SK-N-SH treated with all-trans-retinoic acid at 6 μM for 48 hours (cell line): Measurements from ENCODE around the gene MYH1.

Experiments
- ARNTL ChIP-seq: fragments of 450-650 bp; formaldehyde crosslinking; IDR thresholded peaks from 2 replicates; pipeline ENCODE4 v1.5.0; 2020; ENCODE audit warnings: low read depth, mild to moderate bottlenecking, moderate library complexity, borderline replicate concordance
- CREB5 ChIP-seq: fragments of 250-450 bp; sonication (Bioruptor Pico); IDR thresholded peaks from 2 replicates; pipeline ENCODE4 v1.5.1; 2020; ENCODE audit warnings: low read depth, mild to moderate bottlenecking, moderate library complexity
- CSDC2 ChIP-seq: fragments of 250-450 bp; sonication (Bioruptor Pico); IDR thresholded peaks from 2 replicates; pipeline ENCODE4 v1.5.0; 2020; ENCODE audit warnings: mild to moderate bottlenecking, moderate library complexity
- GLIS3 ChIP-seq: fragments of 250-450 bp; sonication (Bioruptor Pico); IDR thresholded peaks from 2 replicates; pipeline ENCODE4 v1.5.0; 2020; ENCODE audit warnings: mild to moderate bottlenecking, moderate library complexity
- OSR1 ChIP-seq: fragments of 250-450 bp; sonication (Bioruptor Pico); IDR thresholded peaks from 2 replicates; pipeline ENCODE4 v1.8.0; 2022; ENCODE audit warnings: moderate library complexity, mild to moderate bottlenecking, inconsistent platforms
- PPARA ChIP-seq: fragments of 250-450 bp; sonication (Bioruptor Pico); IDR thresholded peaks from 2 replicates; pipeline ENCODE4 v1.5.0; 2020; ENCODE audit warnings: mild to moderate bottlenecking, borderline replicate concordance
- RARB ChIP-seq: fragments of 250-450 bp; sonication (Bioruptor Pico); IDR thresholded peaks from 2 replicates; pipeline ENCODE4 v1.8.0; 2021; ENCODE audit warnings: mild to moderate bottlenecking, moderate library complexity
- ZFP30 ChIP-seq: fragments of 450-650 bp; formaldehyde crosslinking; IDR thresholded peaks from 2 replicates; pipeline ENCODE4 v1.5.0; 2022; ENCODE audit warnings: mild to moderate bottlenecking, moderate library complexity
- ZNF565 ChIP-seq: fragments of 450-650 bp; formaldehyde crosslinking; conservative IDR thresholded peaks from 2 replicates; pipeline ENCODE4 v1.5.0; 2020; ENCODE audit warnings: low read depth, mild to moderate bottlenecking, moderate library complexity
- ZNF70 ChIP-seq: fragments of 450-650 bp; formaldehyde crosslinking; IDR thresholded peaks from 2 replicates; pipeline ENCODE4 v1.5.0; 2020; ENCODE audit warnings: mild to moderate bottlenecking, moderate library complexity
- ZNF8 ChIP-seq: fragments of 450-650 bp; formaldehyde crosslinking; IDR thresholded peaks from 2 replicates; pipeline ENCODE4 v1.5.0; 2020; ENCODE audit warnings: mild to moderate bottlenecking, moderate library complexity
- TF ChIP-seq, protein P1 (sequence below): fragments of 250-450 bp; sonication (Bioruptor Pico); IDR thresholded peaks from 2 replicates; pipeline ENCODE4 v1.8.0; 2021; ENCODE audit warnings: low read depth, mild to moderate bottlenecking, moderate library complexity, borderline replicate concordance

DNA sequence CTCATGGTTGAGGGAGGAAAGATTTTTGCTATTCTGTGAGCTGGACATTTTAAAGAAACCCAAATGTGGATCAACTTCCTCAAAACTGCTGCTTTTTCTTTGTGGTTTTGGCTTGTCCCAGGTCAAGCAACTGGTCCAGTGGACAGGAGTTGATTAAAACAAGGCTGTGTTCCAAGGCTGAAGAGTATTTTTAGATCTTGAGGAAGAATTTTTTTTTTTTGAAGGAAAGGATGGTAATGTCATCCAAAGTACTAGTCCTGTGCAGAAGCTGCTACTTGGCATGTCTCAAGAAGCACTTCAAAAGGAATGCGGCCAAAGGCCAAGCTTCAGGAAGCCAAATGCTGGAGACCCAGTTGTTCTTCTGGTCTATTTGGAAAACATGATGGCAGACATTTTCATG, 39.1 kb upstream of the MYH1 start:
- TF ChIP-seq PPARA (CRISPR knock-in tag) (no peak), CREB5 (CRISPR knock-in tag) (no peak), ZNF8 (CRISPR knock-in tag) (no peak), ARNTL (no peak), CSDC2 (CRISPR knock-in tag) (no peak), ZFP30 (CRISPR knock-in tag) (no peak), RARB (CRISPR knock-in tag) (no peak), GLIS3 (CRISPR knock-in tag) (no peak), OSR1 (CRISPR knock-in tag) (no peak), ZNF565 (CRISPR knock-in tag) (no peak), ZNF70 (CRISPR knock-in tag) (no peak)
- TF ChIP-seq, protein P1, sequence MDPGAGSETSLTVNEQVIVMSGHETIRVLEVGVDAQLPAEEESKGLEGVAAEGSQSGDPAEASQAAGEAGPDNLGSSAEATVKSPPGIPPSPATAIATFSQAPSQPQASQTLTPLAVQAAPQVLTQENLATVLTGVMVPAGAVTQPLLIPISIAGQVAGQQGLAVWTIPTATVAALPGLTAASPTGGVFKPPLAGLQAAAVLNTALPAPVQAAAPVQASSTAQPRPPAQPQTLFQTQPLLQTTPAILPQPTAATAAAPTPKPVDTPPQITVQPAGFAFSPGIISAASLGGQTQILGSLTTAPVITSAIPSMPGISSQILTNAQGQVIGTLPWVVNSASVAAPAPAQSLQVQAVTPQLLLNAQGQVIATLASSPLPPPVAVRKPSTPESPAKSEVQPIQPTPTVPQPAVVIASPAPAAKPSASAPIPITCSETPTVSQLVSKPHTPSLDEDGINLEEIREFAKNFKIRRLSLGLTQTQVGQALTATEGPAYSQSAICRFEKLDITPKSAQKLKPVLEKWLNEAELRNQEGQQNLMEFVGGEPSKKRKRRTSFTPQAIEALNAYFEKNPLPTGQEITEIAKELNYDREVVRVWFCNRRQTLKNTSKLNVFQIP (CRISPR knock-in tag) = no peak
